HG02981 (cell line): ENCODE measurements around the gene FAM50B.
"Not testable (repeated sequence)": the region's sequence is repeated elsewhere in the genome, so short reads cannot be mapped to it uniquely, and the experiment has no call there.

Experiments used
- ATAC-seq: cut with Tn5 transposase; IDR thresholded peaks from one replicate; pipeline ENCODE4 v1.9.1; 2021; ENCODE audit warnings: mild to moderate bottlenecking, moderate library complexity; ENCODE audit not compliant: unreplicated experiment

FAM50B gene

DNA sequence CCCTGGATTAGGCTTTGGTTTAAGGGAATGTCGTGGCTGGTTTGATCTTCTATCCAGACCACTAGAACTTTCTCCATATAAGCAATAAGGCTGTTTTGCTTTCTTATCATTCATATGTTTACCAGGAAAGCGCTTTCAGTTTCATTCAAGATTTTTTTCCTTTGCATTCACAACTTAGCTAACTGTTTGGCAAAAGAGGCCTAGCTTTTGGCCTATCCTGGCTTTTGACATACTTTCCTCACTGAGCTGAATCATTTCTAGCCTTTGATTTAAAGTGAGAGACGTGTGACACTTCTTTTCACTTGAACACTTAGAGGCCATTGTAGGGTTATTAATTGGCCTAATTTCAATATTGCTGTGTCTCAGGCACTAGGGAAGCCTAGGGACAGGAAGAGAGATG, 1.7 kb upstream of the FAM50B start:
- no peak for ATAC-seq

GRCh38 chr6:3848380-3848779, 793 bp upstream of the FAM50B start:
- ATAC-seq: no peak

DNA sequence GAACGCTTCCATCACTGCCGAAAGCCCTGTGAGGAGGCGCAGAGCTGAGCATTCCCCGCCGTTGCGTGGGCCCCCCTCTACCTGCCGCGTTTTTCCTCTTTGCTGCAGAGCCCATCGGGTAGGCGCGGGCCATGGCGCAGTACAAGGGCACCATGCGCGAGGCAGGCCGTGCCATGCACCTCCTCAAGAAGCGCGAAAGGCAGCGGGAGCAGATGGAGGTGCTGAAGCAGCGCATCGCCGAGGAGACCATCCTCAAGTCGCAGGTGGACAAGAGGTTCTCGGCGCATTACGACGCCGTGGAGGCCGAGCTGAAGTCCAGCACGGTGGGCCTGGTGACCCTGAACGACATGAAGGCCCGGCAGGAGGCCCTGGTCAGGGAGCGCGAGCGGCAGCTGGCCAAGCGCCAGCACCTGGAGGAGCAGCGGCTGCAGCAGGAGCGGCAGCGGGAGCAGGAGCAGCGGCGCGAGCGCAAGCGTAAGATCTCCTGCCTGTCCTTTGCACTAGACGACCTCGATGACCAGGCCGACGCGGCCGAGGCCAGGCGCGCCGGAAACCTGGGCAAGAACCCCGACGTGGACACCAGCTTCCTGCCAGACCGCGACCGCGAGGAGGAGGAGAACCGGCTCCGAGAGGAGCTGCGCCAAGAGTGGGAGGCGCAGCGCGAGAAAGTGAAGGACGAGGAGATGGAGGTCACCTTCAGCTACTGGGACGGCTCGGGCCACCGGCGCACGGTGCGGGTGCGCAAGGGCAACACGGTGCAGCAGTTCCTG, 693 bp downstream of the FAM50B start:
- ATAC-seq: no peak

- ATAC-seq: no peak
Observed at GRCh38 chr6:3850451-3851203, 1.5 kb downstream of the FAM50B start.

- ATAC-seq: no peak
Observed at GRCh38 chr6:3851839-3852238, 2.7 kb downstream of the FAM50B start.

GRCh38 chr6:3852391-3852790, 3.2 kb downstream of the FAM50B start:
- no peak for ATAC-seq

DNA sequence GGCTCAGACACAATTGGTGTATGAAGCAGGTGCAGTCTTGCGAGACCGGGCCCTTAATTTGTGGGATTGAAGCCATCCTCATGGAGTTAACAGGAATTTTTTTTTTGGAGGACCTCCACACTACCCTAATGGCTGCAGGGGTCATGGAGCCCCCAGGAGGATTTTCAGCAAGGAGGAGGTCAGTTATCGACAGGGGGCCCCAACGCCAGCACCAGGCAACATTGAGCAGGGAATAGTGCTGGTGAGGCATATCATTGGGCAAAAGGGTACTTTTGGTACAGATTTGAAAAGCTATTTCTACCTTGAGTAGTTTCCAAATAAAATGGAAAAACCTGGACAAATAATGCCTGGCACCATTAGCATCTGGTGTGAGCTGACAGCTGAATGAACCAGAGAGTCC, 6.7 kb downstream of the FAM50B start:
- no peak for ATAC-seq

GRCh38 chr6:3856576-3856975, 7.4 kb downstream of the FAM50B start:
- no peak for ATAC-seq

- no peak for ATAC-seq
Observed at GRCh38 chr6:3857468-3858456, 8.6 kb downstream of the FAM50B start.

- ATAC-seq: no peak
Observed at GRCh38 chr6:3859878-3860552, 10.8 kb downstream of the FAM50B start.

DNA sequence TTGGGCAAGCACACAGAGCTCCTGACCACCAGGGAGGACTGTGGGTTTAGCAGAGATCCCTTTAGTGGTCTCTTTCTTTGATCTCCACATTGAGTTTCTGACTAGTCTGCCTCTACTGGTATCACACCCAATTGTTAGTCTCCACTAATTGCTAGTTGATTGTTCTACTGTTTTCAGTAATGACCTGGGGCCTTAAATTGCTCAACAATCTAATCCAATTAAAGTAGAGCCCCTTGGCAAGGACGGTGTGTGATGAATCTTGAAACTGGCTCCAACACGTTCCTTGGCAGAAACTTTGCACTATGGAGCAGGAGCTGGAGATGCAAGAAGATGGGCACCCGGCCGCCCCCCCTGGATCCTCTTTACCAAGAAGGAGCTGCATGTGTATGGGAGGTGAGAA, 12.3 kb downstream of the FAM50B start:
- no peak for ATAC-seq

DNA sequence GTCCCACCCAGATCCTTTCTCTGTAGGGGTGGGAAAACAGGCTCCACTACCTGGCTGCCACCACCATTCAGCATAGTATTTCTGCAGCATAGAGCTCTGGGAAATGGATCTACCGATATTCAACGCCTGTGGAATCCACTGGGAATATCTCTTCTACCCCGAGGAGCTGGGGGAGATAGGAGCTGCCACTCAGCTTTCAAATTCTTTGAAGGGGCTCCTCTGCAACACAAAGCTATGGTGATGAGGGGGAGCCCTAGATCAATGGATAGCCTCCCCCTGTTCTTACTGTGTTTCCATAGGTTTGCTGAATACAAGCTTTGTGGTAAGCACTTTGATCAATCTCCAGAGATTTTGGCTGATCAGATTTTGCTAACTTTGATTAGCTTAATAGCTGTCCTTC, 12.9 kb downstream of the FAM50B start:
- no peak for ATAC-seq

GRCh38 chr6:3863322-3863721, 14.1 kb downstream of the FAM50B start:
- ATAC-seq: not testable (repeated sequence)

DNA sequence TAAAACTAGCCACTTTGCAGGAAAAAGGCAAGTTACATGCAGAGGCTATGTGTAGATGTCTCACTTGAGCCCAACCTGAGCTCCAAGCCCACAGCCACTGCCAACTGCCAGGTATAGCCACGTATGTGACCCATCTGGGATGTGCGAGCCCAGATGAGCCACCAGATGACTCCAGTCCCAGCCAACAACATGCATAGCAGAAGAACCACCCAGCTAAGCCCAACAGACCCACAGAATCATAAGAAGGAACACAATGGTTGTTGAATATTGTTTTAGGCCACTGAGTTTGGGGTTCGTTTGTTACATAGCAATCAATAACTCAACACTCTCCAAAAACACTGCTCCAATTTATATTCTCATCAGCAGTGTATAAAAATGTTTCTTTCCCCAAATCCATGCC, 16.3 kb downstream of the FAM50B start:
- no peak for ATAC-seq

- ATAC-seq: no peak
Observed at GRCh38 chr6:3867641-3868502, 18.7 kb downstream of the FAM50B start.

DNA sequence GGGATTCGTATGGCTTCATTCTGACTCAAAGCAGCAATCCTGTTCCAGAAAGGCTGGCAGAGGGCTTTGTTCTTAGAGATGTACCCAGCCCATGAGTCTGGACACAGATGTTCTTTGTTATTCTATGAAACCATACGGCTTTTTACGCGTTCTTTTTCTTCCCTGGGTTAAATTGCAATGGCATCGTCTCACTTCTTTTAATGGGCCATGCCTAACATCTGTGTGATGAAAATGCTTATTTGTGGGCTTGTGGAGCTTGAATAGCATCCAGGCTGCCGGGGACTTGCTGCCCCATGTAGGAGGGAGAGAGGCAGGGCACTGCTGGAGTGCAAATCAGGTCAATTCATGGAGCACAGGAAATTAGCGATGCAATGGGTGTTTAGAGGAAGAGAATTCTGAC, 19.4 kb downstream of the FAM50B start:
- no peak for ATAC-seq

- no peak for ATAC-seq
Observed at GRCh38 chr6:3869284-3869631, 20.1 kb downstream of the FAM50B start.

DNA sequence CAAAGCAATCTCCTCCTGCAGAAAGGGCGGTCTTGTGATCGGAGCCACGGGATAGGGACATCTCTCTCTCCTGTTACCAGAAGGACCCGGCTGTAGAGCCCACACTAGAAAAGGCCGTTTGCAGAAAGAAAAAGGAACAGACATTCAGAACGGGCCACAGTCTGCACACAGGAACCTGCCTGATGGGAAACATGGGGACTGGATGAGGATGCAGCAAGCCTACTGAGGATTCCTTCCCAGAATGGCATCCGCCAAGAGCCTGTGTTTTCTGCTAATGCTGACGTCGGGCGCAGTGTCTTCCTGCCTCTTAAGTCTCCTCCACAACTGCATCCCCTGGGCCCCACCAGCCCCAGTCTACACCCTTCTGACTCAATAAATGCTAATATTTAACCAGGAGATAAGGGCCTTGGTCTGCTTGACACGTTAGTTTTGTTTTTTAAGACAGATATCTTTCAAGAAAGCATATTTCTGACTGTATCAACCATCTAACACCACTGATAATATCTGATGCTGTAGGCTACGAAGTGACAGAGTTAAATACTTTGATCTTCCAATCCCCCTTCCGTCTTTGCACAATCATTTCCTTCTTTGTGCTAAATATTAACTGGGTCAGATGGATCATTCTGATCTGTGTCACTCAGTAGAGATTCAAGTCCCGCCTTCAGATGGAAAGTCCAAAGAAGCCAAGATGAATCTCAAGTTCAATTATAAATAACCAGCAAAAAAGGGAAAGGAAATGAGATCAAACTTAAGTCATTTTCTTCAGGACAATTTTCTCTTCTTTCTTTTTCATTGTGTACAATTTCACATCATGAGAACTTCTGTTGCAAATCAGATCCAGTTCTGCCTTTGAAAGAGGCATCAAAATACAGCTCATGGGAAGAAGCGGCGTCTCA, 20.7 kb downstream of the FAM50B start:
- no peak for ATAC-seq

GRCh38 chr6:3870528-3870925, 21.4 kb downstream of the FAM50B start:
- ATAC-seq: no peak
